HT-29 (cell line): ENCODE data around the gene ARL3. TPM values are rescaled to one million over a fixed set of nuclear protein-coding genes. Genes with fewer than 3 reads are reported as not detected.
"Not testable (repeated sequence)": the region's sequence is repeated elsewhere in the genome, so short reads cannot be mapped to it uniquely, and the experiment has no call there.

Experiments
- DNase-seq: peaks from one replicate; pipeline ENCODE4 v3.0.0-alpha.2; 2015; ENCODE audit warnings: low spot score
- total RNA-seq: library from RNA; depleted of rRNA; stranded (reverse); fragments of >200 nt; shearing (Covaris generic); gene quantifications from 2 replicates; pipeline ENCODE4 v1.2.3, GENCODE V29; 2014

Gene ARL3
- total RNA-seq, 1 experiment from 2014 or later, result 6.0 TPM

DNA sequence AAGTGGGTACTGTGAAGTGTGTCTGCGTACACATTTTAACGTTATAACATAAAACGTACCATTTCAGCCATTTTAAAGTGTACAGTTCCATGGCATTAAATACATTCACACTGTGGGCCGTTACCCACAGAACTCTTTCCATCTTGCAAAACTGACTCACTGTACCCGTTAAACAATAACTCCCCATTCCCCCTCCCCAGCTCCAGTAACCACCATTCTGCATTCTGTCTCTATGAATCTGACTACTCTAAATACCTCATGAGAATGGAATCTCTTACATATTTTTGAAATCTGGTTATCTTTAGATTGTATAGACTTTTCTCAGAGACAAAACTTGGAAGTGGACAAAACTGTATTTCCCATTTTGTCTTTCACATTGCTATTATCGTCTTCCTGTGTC lies 9.3 kb downstream of the ARL3 start:
- no peak for DNase-seq

DNA sequence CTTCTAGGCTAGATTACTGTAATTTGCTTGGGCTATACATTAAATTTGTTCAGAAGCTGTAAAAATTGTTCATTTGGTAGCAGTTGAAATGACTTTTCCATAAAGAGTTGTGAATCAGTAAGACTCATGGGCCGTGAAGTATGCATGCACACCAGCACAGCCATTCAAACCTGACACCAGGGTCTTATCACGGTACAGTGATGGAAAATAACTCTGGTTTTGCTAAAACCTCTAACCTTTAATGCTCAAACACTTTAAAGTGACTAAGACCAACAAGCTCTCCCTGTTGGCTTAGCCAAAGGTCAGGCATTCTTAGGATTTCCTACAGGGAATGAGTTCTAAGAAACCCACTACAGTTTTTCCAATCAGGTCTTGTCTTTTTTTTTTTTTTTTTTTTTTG lies 11.5 kb downstream of the ARL3 start:
- DNase-seq, result no peak

DNA sequence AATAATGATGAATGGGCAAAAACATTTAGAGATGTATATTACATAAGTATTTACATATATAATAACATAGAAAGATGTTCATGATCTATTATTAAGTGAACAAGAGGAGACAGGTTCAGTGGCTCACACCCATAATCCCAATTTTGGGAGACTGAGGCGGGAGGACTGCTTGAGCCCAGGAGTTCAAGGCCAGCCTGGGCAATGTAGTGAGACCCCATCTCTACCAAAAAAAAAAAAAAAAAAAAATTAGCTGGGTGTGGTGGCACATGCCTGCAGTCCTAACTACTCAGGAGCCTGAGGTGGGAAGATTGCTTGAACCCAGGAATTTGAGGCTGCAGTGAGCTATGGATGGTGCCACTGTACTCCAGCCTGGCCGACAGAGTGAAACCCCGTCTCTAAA lies 12.4 kb downstream of the ARL3 start:
- DNase-seq, result no peak

DNA sequence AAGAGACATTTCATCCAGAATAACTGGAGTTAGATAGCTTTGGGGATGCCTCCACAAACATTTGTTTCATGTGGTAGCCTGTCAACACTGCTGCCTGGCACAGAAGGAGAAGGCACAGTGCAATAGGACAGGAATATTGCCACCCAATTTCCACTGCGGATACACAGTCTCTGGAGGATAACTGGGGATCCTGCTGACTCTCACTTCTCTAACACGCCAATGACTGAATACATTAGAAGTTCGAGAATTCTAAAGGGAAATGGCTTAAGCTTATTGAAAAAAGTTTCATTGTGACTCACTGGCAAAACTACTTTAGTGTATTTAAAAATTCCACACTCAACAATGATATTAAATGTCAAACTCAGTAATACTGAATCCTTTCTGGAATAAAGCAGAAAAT lies 12.9 kb downstream of the ARL3 start:
- DNase-seq, result no peak

DNA sequence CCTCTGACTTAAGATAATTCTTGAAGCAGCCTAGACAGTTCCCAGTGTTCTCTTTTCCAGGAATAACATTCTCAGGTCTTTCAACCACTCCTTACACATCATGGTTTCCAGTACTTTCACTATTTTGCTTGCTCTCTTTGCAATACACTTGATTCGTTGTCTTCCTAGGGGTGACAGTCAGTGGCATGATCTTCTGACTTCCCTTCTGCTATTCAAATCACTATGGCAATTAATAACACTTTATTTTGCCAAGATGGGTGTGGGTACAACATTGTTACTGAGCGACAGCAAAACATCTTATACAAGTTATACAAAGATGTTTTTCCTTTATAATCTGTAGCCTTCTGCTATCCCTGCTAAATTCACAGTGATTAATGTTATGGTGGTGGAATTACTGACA lies 15.3 kb downstream of the ARL3 start:
- DNase-seq, result no peak

DNA sequence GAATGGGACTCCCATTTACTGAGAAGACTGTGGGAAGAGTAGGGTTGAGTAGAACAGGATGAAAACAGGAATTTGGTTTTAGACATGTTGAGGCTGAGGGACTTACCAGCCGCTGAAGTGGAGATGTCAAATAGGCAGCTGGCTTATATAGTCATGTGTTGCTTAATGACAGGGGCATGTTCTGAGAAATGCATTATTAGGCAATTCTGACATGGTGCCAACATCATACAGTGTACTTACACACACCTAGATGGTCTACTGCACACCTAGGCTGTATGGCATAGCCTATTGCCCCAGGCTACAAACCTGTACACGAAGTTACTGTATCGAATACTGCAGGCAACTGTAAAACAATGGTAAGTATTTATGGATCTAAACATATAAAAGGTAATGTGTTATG lies 17.5 kb downstream of the ARL3 start:
- DNase-seq, result no peak

DNA sequence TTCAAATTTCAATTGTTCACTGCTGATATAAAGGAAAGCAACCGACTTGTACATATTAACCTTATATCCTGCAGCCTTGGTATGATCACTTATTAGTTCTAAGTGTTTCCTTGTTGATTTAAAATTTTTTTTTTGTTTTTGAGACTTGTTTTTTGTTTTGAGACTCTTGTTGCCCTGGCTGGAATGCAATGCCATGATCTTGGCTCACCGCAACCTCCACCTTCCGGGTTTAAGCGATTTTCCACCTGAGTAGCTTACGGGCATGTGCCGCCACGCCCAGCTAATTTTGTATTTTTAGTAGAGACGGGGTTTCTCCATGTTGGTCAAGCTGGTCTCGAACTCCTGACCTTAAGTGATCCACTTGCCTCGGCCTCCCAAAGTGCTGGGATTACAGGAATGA lies 18.8 kb downstream of the ARL3 start:
- DNase-seq, result not testable (repeated sequence)

DNA sequence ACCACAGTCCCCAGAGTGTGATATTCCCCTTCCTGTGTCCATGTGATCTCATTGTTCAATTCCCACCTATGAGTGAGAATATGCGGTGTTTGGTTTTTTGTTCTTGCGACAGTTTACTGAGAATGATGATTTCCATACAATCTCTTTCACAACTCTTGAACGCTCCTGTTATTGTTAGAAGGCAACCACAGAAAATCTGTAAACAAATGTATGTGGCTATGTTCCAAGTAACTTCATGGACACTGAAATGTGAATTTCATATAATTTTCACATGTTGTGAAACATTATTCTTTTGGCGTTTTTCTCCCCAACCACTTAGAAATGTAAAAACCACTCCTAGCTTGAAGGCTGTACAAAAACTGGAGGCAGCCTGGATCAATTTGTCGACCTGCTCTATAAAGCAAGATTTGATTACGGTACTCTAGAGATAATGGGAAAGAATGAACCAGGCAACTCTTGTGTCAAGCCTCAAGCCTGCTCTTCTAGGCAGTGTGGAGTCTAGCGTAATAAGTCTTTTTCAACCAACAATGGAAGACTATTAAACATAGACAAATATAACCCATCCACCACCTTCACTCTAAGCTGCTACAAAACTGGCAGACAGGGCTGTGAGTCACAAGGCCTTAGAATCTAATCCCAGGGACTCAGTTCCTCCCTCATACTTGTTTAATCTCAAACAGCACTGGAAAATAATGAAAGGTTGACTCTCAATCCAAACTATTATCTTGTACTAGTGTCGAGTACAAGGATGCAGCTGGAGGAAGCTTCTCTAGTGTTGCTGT lies 22.7 kb downstream of the ARL3 start:
- DNase-seq, result no peak

DNA sequence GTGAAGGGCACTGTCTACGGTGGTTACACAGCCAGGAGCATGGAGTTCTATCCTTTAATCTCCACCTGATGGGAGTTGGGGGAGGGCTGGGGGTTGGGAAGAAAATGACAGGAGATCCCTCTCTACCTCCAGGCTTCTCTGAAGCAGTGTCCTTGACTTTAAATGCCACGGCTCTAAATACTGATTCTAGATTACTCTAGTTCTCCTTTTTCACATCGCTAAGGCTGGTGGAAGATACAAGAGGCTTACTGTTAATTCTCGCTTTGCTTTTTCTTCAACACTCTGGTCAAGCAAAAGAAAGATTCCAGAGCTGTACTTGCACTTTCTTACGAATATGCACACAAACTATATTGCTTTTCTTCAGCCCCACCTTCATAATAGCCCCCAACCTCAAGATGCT lies 30.5 kb downstream of the ARL3 start:
- DNase-seq, result no peak

DNA sequence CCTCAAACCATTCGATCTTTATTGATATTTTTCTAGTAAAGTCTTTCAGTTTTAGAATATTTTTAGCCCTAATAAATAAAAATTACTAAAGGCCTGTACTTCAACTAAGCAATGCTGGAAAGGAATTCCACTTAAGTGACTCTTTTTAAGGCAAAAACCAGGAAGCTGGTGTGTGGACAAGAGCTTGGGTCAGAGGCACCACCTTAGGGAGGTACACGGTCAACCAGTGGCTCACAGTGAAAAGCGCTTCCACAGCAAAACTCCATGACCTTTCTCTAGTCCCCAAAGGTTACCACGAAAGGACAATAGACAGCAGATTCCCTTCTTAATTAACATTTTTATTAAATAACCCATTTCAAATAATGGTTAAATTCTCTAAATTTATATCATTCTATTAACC lies 31.2 kb downstream of the ARL3 start:
- no peak for DNase-seq

DNA sequence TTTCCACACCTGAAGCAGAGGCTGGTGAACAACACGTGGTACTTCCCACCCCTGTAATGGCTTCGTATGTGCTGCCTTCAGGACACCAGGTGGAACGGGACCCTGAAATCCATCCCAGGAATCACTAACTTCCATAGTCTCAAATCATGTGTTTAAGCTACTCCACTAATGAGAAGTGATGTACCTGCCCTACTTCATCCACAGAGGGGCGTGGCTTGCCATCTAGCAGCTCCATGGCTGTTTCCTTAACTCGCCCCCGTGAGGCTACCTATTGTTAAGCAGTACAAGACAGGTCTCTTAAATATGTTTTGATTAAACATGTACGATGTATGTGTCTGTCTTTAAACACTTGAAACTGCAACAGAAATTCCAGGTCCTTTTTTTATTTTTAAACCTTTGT lies 31.8 kb downstream of the ARL3 start:
- DNase-seq, result peak; percentile 53

DNA sequence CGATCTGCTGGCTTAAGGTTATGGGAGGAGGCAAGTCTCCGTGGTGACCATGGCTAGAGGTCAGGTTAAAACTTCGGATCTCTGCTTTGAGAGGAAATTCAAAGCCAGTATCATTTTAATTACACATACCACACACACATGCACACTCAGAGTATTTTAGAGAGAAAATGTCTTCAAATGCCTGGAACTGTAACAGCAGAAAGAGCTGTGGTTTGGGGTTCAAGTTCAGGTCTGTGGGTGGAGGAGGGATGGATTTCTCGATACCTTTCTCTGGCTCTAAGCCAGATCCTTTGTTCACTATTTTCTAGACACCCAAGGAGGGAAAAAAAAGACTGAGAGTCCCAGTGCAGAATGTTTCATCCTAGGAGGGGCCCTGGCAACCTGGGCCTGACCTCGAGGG lies 32.5 kb downstream of the ARL3 start:
- DNase-seq, result no peak

DNA sequence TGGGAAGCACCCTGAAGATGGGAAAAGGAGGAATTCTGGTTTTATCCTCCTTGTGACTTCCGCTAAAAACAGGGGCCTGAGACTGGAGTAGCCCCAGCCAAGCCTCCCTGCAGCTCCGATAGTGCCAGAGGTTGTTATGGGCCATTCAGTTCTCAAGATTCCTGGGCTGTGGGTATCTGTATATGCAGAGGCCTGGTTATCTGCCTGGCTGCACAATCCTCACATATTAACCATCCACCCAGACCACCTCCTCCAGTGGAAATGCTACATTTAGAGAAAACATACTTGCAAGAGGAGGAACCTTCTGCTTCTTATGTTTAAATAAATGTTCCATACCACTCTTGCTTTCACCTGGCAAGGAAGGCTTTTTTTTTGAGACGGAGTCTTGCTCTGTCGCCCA lies 34.6 kb downstream of the ARL3 start:
- no peak for DNase-seq

DNA sequence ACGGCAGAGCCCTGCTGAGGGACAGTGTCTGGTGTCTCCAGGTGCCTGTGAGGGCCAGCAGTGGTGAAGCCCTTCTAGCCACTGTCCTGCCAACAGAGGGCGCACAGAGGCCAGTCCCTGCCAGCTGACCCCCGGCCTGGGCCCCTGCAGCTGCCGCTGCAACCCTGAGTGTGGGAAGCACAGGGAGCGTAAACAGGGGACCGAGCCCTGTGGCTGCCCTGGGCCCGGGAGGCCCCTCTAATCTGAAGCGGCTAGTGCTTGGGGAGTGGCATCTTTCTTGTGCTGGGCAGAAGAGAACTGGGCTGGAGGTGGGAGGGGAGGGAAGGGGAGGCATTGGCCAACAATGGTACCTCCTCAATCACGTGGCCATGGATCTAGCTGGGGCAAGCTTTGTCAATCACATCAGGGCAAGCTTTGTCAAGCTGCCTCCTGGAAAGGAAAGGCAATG lies 35.3 kb downstream of the ARL3 start:
- peak; percentile 78 for DNase-seq

DNA sequence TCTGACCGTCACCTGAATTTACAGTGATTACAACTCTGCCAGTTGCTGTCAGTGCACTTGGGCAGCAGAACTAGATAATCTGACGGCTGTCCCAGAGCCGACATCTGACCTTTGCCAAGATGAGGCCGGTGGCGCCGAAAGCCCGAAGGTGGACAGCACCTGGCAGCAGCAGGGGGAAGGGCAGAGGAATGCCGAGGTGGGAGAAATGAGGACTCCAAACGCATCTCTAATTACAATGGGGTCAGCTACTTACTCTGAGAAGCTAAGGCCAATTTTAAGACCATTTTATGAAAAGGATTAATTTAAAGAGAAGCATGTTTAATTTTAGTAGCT lies 36.2 kb downstream of the ARL3 start:
- no peak for DNase-seq

DNA sequence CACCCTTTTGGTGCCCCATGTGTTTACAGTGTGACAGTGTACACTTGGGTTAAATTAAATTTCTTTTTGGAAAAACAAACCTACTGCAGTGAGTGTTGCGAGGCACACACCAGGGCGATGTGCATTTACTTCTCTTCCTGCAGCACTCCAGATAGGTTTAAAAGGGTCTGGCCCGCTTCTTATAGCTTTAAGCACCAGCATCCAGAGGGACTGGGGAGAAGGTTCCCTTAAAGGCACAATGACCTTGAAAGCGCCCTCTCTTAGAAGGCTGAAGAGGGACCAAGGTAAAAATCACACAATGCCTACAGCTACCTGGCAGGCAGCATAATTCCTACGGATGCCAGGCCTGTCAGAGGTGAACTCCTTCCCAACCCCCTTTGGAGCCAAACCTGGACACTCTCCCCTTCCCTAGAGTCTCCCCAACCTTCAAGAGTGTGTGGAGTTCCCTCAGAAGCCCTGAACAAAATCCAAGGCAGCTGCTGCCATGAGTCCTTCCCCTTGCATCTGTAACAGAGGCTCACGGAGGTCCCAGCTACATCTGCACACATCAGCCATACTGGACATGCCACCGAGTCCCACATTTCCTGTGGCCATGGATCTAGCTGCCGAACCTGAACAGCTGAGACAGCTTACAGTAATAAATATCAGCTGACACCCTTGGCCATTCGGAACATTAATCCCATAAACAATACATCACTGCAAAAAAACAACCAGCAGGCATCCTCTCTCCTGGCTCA lies 36.7 kb downstream of the ARL3 start:
- DNase-seq, result no peak

DNA sequence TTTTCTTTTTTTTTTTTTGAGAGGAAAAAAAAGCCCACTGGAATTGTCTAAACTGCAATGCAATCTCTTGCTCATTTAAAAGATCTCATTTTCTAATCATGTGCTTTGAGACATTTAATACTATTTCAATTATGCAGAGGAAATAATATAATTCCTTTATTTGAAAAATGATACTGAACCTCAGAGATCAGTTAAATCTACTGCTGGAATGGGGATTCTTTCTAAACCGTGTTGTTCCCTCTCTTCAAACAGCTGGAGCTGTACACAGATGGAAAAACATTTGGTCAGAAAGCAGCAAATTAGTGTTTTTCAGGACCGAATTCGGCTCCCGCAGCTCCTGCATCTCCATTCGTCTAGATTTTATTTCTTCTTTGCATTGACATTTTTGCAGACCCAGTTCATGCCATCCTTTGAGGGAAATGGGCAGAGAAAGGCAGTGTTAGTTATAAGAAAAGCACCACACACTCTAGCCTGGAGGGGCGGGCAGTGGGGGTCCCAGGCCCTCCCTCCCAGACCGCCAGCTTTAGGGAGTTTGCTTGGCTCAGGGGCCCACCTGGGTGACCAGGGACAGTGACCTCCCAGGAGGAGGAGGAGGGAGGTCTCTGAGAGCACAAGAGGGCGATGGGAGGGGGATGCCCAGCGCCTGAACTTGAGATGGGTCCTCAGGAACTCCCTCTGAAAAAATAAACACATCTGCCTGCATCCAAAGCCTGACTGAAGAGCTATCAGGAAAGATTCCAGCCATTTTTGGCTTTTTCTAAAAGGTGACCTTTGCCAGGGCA lies 37.5 kb downstream of the ARL3 start:
- no peak for DNase-seq

DNA sequence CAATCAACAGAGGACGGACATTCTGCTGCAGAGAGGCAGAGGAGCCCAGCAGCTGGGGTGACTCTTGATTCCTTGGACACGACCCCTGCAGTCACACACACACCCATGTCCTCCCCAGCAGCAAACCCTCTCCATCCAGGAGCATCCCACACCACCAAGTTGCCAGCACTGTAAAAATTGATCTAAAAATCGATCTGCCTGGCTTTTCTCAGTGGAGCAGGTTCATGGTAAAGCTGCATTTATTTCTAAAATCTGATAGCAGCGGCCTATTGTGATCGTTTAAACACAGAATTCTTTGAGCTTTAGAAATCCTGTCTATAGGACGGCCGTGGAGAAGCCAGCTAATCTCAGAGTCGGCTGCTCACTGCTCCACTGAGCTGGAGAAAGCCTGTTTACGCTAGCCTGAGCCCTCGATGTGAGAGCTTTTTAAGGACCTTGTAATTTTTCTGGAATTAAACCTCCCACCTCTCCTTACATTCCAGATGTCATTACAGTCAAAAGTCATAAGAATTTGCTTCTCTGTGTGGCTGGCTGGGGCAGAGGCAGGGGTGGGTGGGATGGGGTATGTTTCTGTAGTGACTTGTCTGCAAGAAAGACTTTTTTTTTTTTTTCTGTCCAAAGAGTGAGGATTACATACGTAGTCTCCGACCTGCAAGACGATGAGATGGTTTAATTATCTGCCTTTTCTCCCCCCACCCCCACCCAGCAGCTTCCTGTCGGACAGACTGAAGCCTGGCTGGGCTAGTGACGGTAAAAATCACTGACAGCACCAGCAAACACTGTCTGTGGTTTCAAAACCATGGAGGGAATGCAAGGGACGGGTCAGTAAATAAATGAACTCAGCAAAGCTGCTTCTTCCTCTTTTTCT lies 38.3 kb downstream of the ARL3 start:
- DNase-seq, result no peak

DNA sequence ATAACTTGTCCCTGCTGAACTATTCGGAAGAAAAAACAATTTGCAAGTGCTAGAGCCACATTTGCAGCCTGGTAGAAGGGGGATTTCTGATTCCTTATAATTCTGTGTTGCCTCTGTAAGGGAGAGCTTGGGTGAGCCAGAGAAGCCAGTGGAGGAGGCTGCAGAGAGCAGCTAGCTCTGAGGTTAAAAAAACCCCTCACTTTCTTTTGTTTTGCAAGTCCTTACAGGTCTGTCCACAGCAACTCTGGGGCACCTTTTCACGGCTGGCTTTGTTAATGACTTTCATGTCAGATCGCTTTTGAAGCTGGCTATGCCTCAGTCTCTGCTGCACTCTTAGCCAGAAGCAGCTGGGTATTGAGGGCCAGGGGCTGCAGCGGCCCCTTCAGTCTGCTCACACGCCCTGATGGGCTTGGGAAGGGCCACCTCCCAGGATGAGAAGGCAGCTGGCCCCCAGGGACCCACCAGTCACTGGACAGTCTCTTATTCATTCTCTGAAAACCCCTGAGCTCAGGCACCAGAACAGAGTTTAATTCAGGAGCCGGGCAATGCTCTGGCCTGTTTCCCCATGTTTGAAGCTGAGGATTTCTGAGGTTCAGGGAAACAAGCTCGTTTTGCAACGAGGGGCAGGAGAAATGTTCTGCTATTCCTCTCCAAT lies 39.1 kb downstream of the ARL3 start:
- DNase-seq, result no peak

DNA sequence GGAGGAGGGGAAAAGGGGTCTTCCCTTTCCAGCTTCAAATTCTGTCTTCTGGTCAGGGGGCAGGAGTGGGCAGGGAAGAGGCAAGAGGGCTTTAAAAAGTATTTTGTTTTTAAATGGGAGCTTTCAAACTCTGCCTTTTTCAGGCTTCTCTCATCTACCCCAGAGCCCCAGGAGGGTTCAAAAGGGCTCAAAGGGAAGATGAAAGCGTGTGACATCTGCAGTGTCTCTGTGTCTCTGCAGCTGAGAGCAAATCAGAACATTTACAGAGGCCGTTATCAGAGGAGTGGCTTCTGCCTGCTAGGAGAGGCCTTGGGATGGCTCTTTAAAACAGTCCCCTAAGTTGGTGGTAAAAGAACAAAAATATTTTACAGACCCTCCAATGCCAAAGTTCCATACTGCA lies 39.6 kb downstream of the ARL3 start:
- no peak for DNase-seq
